ENCODE data around the gene MAGI1. TPM values are rescaled to one million over a fixed set of nuclear protein-coding genes. Genes with fewer than 3 reads are reported as not detected.

MAGI1 gene
- total RNA-seq, 1 experiment from 2014 or later, result 58.2 TPM

DNA sequence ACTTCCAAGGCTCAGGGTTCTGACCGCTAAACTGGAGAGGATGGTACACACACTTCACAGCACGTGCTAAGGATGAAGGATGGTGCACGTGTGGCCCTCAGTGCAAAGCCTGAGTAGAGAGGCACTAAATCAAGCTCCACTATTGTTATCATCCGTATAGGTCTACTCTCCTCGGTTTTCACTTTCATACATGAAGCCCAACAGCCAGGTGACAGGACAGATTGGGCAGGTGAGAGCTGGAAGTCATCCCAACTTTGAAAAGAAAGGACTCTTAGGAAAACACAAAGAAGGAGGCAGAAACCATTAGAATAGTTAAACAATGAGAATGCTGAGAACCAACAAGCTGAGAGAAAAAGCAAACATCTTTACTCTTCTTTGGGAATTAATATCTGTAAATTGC, 21.1 kb downstream of the MAGI1 start:
- Mint-ChIP-seq H3K27ac (peak overlapping the region; percentile 0; the same call in 1 of the 2 replicates), H3K9me3 (no peaks in the 10 kb centered on the region), H3K27me3 (ENCODE audit: low read depth) (no peaks in the 10 kb centered on the region), H3K4me1 (peaks cover 62% of the 10 kb centered on the region), H3K4me3 (no peak overlapping the region), H3K36me3 (no peaks in the 10 kb centered on the region)
- ATAC-seq (no peak), DNase-seq (ENCODE audit: low spot score) (no peak)
- ChIA-PET CTCF (interaction anchor here (0.7 to 1.0 kb wide), 2 partner anchors 8 to 20 kb away, joined by 3 to 5 read pairs; no protein-coding TSS in a partner anchor), POLR2A (interaction anchor here (0.6 to 1.4 kb wide), 3 partner anchors 15 to 427 kb away, joined by 3 to 5 read pairs (median 3); no protein-coding TSS in a partner anchor)
- TF ChIP-seq, protein P1, sequence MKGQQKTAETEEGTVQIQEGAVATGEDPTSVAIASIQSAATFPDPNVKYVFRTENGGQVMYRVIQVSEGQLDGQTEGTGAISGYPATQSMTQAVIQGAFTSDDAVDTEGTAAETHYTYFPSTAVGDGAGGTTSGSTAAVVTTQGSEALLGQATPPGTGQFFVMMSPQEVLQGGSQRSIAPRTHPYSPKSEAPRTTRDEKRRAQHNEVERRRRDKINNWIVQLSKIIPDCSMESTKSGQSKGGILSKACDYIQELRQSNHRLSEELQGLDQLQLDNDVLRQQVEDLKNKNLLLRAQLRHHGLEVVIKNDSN (CRISPR knock-in tag; IDR thresholded peaks at IDR 0.05), result no peak
- TF ChIP-seq ZNF416 (CRISPR knock-in tag; IDR thresholded peaks at IDR 0.05), result no peak
- TF ChIP-seq, protein P2, sequence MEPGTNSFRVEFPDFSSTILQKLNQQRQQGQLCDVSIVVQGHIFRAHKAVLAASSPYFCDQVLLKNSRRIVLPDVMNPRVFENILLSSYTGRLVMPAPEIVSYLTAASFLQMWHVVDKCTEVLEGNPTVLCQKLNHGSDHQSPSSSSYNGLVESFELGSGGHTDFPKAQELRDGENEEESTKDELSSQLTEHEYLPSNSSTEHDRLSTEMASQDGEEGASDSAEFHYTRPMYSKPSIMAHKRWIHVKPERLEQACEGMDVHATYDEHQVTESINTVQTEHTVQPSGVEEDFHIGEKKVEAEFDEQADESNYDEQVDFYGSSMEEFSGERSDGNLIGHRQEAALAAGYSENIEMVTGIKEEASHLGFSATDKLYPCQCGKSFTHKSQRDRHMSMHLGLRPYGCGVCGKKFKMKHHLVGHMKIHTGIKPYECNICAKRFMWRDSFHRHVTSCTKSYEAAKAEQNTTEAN (CRISPR knock-in tag; IDR thresholded peaks at IDR 0.05), result no peak
- TF ChIP-seq FOXJ3 (CRISPR knock-in tag; IDR thresholded peaks at IDR 0.05; ENCODE audit: borderline replicate concordance), result no peak

DNA sequence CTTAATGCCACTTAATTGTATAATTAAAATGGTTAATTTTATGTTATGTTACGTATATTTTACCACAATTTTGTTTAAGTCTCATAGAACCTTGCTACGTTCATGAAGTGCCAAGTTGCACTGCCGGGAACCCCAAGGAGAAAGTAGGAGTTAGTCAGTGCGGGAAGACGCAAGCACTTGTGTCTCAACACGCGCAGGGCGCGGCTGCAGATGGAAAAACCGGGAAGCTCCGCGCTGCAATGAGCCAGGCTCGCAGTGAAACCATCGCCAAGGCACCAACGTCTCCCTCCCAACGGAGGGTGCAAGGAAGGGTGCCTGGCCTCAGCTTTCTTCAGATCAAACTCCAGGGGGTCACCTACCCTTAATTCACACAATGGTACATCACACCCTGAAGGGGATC, 21.6 kb downstream of the MAGI1 start:
- Mint-ChIP-seq H3K9me3 (no peaks in the 10 kb centered on the region), H3K27ac (no peak overlapping the region), H3K4me3 (no peak overlapping the region), H3K27me3 (ENCODE audit: low read depth) (no peaks in the 10 kb centered on the region), H3K36me3 (no peaks in the 10 kb centered on the region), H3K4me1 (peaks cover 60% of the 10 kb centered on the region)
- POLR2A ChIA-PET, result interaction anchor here (0.6 to 1.4 kb wide), 3 partner anchors 16 to 427 kb away, joined by 3 to 5 read pairs (median 3); no protein-coding TSS in a partner anchor
- ATAC-seq (no peak), DNase-seq (ENCODE audit: low spot score) (no peak)
- CTCF ChIA-PET, result interaction anchor here (0.7 to 1.0 kb wide), 2 partner anchors 8 to 20 kb away, joined by 3 to 5 read pairs; no protein-coding TSS in a partner anchor
- TF ChIP-seq, protein P1 (CRISPR knock-in tag; IDR thresholded peaks at IDR 0.05), result no peak
- TF ChIP-seq SMAD3 (CRISPR knock-in tag; IDR thresholded peaks at IDR 0.05; ENCODE audit: borderline replicate concordance) (no peak), NFYB (CRISPR knock-in tag; conservative IDR thresholded peaks at IDR 0.05; ENCODE audit: low read depth) (no peak), NR1H2 (CRISPR knock-in tag; IDR thresholded peaks at IDR 0.05) (no peak), ZNF121 (CRISPR knock-in tag; IDR thresholded peaks at IDR 0.05) (no peak), RORB (CRISPR knock-in tag; IDR thresholded peaks at IDR 0.05) (no peak), ZNF263 (CRISPR knock-in tag; IDR thresholded peaks at IDR 0.05; ENCODE audit: low read depth) (no peak)
- TF ChIP-seq, protein P3, sequence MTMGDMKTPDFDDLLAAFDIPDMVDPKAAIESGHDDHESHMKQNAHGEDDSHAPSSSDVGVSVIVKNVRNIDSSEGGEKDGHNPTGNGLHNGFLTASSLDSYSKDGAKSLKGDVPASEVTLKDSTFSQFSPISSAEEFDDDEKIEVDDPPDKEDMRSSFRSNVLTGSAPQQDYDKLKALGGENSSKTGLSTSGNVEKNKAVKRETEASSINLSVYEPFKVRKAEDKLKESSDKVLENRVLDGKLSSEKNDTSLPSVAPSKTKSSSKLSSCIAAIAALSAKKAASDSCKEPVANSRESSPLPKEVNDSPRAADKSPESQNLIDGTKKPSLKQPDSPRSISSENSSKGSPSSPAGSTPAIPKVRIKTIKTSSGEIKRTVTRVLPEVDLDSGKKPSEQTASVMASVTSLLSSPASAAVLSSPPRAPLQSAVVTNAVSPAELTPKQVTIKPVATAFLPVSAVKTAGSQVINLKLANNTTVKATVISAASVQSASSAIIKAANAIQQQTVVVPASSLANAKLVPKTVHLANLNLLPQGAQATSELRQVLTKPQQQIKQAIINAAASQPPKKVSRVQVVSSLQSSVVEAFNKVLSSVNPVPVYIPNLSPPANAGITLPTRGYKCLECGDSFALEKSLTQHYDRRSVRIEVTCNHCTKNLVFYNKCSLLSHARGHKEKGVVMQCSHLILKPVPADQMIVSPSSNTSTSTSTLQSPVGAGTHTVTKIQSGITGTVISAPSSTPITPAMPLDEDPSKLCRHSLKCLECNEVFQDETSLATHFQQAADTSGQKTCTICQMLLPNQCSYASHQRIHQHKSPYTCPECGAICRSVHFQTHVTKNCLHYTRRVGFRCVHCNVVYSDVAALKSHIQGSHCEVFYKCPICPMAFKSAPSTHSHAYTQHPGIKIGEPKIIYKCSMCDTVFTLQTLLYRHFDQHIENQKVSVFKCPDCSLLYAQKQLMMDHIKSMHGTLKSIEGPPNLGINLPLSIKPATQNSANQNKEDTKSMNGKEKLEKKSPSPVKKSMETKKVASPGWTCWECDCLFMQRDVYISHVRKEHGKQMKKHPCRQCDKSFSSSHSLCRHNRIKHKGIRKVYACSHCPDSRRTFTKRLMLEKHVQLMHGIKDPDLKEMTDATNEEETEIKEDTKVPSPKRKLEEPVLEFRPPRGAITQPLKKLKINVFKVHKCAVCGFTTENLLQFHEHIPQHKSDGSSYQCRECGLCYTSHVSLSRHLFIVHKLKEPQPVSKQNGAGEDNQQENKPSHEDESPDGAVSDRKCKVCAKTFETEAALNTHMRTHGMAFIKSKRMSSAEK (CRISPR knock-in tag; IDR thresholded peaks at IDR 0.05; ENCODE audit: borderline replicate concordance), result no peak
- TF ChIP-seq, protein P4, sequence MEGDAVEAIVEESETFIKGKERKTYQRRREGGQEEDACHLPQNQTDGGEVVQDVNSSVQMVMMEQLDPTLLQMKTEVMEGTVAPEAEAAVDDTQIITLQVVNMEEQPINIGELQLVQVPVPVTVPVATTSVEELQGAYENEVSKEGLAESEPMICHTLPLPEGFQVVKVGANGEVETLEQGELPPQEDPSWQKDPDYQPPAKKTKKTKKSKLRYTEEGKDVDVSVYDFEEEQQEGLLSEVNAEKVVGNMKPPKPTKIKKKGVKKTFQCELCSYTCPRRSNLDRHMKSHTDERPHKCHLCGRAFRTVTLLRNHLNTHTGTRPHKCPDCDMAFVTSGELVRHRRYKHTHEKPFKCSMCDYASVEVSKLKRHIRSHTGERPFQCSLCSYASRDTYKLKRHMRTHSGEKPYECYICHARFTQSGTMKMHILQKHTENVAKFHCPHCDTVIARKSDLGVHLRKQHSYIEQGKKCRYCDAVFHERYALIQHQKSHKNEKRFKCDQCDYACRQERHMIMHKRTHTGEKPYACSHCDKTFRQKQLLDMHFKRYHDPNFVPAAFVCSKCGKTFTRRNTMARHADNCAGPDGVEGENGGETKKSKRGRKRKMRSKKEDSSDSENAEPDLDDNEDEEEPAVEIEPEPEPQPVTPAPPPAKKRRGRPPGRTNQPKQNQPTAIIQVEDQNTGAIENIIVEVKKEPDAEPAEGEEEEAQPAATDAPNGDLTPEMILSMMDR (IDR thresholded peaks at IDR 0.05), result no peak
- TF ChIP-seq, protein P5, sequence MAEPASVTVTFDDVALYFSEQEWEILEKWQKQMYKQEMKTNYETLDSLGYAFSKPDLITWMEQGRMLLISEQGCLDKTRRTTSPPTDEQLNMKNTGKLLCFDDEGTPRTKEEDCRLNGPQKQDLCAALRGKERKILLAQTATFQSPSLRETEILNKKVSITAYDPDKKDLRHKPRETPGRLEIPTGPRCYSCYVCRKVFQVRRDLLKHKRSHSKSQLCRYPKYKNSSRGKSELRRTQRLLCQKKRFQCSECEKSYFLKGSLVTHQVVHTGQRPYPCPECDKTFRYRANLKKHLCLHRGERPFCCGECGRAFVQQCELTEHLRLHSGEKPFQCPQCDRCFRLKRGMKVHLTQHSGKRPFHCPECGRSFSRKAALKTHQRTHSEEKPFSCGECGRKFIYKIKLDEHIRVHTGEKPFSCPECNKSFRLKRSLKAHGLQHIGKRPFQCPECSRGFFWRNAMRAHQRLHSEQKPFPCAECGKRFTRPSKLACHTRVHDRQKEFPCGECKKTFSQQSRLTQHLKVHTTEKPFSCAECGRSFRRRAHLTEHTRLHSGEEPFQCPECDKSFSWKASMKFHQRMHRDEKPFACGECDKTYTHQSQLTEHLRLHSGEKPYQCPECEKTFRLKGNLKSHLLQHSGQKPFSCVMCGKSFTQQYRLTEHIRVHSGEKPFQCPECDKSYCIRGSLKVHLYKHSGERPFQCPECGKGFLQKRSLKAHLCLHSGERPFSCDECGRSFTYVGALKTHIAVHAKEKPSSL (CRISPR knock-in tag; conservative IDR thresholded peaks at IDR 0.05), result no peak
- TF ChIP-seq, protein P6, sequence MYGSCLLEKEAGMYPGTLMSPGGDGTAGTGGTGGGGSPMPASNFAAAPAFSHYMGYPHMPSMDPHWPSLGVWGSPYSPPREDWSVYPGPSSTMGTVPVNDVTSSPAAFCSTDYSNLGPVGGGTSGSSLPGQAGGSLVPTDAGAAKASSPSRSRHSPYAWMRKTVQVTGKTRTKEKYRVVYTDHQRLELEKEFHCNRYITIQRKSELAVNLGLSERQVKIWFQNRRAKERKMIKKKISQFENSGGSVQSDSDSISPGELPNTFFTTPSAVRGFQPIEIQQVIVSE (CRISPR knock-in tag; IDR thresholded peaks at IDR 0.05; ENCODE audit: borderline replicate concordance), result no peak
- TF ChIP-seq, protein P7, sequence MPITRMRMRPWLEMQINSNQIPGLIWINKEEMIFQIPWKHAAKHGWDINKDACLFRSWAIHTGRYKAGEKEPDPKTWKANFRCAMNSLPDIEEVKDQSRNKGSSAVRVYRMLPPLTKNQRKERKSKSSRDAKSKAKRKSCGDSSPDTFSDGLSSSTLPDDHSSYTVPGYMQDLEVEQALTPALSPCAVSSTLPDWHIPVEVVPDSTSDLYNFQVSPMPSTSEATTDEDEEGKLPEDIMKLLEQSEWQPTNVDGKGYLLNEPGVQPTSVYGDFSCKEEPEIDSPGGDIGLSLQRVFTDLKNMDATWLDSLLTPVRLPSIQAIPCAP (CRISPR knock-in tag; IDR thresholded peaks at IDR 0.05), result no peak
- TF ChIP-seq, protein P8, sequence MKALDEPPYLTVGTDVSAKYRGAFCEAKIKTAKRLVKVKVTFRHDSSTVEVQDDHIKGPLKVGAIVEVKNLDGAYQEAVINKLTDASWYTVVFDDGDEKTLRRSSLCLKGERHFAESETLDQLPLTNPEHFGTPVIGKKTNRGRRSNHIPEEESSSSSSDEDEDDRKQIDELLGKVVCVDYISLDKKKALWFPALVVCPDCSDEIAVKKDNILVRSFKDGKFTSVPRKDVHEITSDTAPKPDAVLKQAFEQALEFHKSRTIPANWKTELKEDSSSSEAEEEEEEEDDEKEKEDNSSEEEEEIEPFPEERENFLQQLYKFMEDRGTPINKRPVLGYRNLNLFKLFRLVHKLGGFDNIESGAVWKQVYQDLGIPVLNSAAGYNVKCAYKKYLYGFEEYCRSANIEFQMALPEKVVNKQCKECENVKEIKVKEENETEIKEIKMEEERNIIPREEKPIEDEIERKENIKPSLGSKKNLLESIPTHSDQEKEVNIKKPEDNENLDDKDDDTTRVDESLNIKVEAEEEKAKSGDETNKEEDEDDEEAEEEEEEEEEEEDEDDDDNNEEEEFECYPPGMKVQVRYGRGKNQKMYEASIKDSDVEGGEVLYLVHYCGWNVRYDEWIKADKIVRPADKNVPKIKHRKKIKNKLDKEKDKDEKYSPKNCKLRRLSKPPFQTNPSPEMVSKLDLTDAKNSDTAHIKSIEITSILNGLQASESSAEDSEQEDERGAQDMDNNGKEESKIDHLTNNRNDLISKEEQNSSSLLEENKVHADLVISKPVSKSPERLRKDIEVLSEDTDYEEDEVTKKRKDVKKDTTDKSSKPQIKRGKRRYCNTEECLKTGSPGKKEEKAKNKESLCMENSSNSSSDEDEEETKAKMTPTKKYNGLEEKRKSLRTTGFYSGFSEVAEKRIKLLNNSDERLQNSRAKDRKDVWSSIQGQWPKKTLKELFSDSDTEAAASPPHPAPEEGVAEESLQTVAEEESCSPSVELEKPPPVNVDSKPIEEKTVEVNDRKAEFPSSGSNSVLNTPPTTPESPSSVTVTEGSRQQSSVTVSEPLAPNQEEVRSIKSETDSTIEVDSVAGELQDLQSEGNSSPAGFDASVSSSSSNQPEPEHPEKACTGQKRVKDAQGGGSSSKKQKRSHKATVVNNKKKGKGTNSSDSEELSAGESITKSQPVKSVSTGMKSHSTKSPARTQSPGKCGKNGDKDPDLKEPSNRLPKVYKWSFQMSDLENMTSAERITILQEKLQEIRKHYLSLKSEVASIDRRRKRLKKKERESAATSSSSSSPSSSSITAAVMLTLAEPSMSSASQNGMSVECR (CRISPR knock-in tag; IDR thresholded peaks at IDR 0.05; ENCODE audit: borderline replicate concordance), result no peak

Data from WTC11 (cell line).